Astrocyte of the spinal cord (primary cell): ENCODE results near the gene CMSS1.

ENCODE experiments used
- DNase-seq: peaks from one replicate; pipeline ENCODE4 v3.0.0; 2011; ENCODE audit warnings: low read depth, low spot score
- H3K4me3 ChIP-seq: 2 replicates; pipeline ENCODE4 v1.5.1; 2011; ENCODE audit warnings: low read depth, mild to moderate bottlenecking, low read length, moderate library complexity
- CTCF ChIP-seq: IDR thresholded peaks from 2 replicates; pipeline ENCODE4 v1.5.1; 2012; ENCODE audit warnings: low read depth, mild to moderate bottlenecking, low read length, inconsistent platforms
- in situ Hi-C: cut with HindIII; loops from 2 replicates; pipeline ENCODE4 v1.10.0; 2017; ENCODE audit warnings: low sequenced_read_pairs

Gene CMSS1

GRCh38 chr3:99999536-99999935, 181.9 kb downstream of the CMSS1 start:
- no peak for TF ChIP-seq CTCF
- H3K4me3 ChIP-seq: no peak overlapping the region
- in situ Hi-C loops: no loop called here
- DNase-seq: no peak

- in situ Hi-C loops: no loop called here
- no peak for DNase-seq
- H3K4me3 ChIP-seq: no peak overlapping the region
- no peak for TF ChIP-seq CTCF
Observed at GRCh38 chr3:100001083-100001482, 183.4 kb downstream of the CMSS1 start.

- no peak overlapping the region for H3K4me3 ChIP-seq
- DNase-seq: no peak
- in situ Hi-C loops: no loop called here
- TF ChIP-seq CTCF: no peak
Observed at GRCh38 chr3:100001526-100002270, 184.0 kb downstream of the CMSS1 start.

GRCh38 chr3:100002599-100003350, 185.1 kb downstream of the CMSS1 start:
- peak; percentile 91 for DNase-seq
- in situ Hi-C loops: no loop called here
- no peak for TF ChIP-seq CTCF
- no peak overlapping the region for H3K4me3 ChIP-seq

- in situ Hi-C loops: no loop called here
- no peak overlapping the region for H3K4me3 ChIP-seq
- DNase-seq: no peak
- TF ChIP-seq CTCF: no peak
Observed at GRCh38 chr3:100003609-100004503, 186.2 kb downstream of the CMSS1 start.

GRCh38 chr3:100004931-100005330, 187.3 kb downstream of the CMSS1 start:
- in situ Hi-C loops: no loop called here
- TF ChIP-seq CTCF: no peak
- DNase-seq: no peak
- no peak overlapping the region for H3K4me3 ChIP-seq
